ENCODE measurements around the gene SLCO1B1. TPM values are rescaled to one million over a fixed set of nuclear protein-coding genes. Genes with fewer than 3 reads are reported as not detected.

SLCO1B1 gene
- polyA plus RNA-seq, 1 of the 3 experiments (the other 2 are of a cell fraction) = not detected

GRCh38 chr12:21219206-21219605, 88.2 kb downstream of the SLCO1B1 start:
- 2% methylated on average over 2 of the region's 2 CpGs for WGBS (ENCODE audit: low lambda C conversion rate)
- no peaks in the 10 kb centered on the region for H3F3A ChIP-seq (replicated peaks; ENCODE audit: insufficient read depth)

GRCh38 chr12:21220266-21220665, 89.3 kb downstream of the SLCO1B1 start:
- no peak overlapping the region for H3K27ac ChIP-seq (ENCODE audit: low read depth in 2 of 2, low read length in 1 of 2)
- no peaks in the 10 kb centered on the region for H4K20me1 ChIP-seq (ENCODE audit: insufficient read depth)
- H3F3A ChIP-seq (replicated peaks; ENCODE audit: insufficient read depth) = no peaks in the 10 kb centered on the region
- ChIA-PET CTCF (no interaction called here), POLR2A (no interaction called here)
- H3K9me2 ChIP-seq = no peaks in the 10 kb centered on the region
- no peaks in the 10 kb centered on the region for H3K36me3 ChIP-seq (replicated peaks in 1 of 2; ENCODE audit: control insufficient read depth in 1 of 2, insufficient read depth in 2 of 2, low read length in 1 of 2)
- no peaks in the 10 kb centered on the region for H3K79me2 ChIP-seq (ENCODE audit: insufficient read depth)
- H3K4me1 ChIP-seq (ENCODE audit: control insufficient read depth in 1 of 2, insufficient read depth in 2 of 2, low read depth in 1 of 2, low read length in 1 of 2) = no peaks in the 10 kb centered on the region
- no peak for DNase-seq
- no peaks in the 10 kb centered on the region for H3K27me3 ChIP-seq (ENCODE audit: insufficient read depth)
- TF ChIP-seq SMC3 (IDR thresholded peaks at IDR 0.05; ENCODE audit: low read depth, low read length) (no peak), TEAD4 (IDR thresholded peaks at IDR 0.05; ENCODE audit: borderline replicate concordance, insufficient read depth) (no peak), FOSL2 (IDR thresholded peaks at IDR 0.05; ENCODE audit: borderline replicate concordance, low read depth) (no peak), MEF2A (IDR thresholded peaks at IDR 0.05; ENCODE audit: borderline replicate concordance, low read depth) (no peak), MXI1 (IDR thresholded peaks at IDR 0.05; ENCODE audit: low read depth, low read length) (no peak), RCOR1 (IDR thresholded peaks at IDR 0.05; ENCODE audit: low read length) (no peak), RFX5 (IDR thresholded peaks at IDR 0.05; ENCODE audit: low read length) (no peak)
- TF ChIP-seq, protein P1, sequence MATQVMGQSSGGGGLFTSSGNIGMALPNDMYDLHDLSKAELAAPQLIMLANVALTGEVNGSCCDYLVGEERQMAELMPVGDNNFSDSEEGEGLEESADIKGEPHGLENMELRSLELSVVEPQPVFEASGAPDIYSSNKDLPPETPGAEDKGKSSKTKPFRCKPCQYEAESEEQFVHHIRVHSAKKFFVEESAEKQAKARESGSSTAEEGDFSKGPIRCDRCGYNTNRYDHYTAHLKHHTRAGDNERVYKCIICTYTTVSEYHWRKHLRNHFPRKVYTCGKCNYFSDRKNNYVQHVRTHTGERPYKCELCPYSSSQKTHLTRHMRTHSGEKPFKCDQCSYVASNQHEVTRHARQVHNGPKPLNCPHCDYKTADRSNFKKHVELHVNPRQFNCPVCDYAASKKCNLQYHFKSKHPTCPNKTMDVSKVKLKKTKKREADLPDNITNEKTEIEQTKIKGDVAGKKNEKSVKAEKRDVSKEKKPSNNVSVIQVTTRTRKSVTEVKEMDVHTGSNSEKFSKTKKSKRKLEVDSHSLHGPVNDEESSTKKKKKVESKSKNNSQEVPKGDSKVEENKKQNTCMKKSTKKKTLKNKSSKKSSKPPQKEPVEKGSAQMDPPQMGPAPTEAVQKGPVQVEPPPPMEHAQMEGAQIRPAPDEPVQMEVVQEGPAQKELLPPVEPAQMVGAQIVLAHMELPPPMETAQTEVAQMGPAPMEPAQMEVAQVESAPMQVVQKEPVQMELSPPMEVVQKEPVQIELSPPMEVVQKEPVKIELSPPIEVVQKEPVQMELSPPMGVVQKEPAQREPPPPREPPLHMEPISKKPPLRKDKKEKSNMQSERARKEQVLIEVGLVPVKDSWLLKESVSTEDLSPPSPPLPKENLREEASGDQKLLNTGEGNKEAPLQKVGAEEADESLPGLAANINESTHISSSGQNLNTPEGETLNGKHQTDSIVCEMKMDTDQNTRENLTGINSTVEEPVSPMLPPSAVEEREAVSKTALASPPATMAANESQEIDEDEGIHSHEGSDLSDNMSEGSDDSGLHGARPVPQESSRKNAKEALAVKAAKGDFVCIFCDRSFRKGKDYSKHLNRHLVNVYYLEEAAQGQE (IDR thresholded peaks at IDR 0.05; ENCODE audit: low read depth, low read length) = no peak
- no peak overlapping the region for H3K4me2 ChIP-seq
- WGBS (ENCODE audit: low lambda C conversion rate) = 24% methylated on average over 3 of the region's 3 CpGs
- no peaks in the 10 kb centered on the region for H3K9me3 ChIP-seq
- no peak overlapping the region for H3K9ac ChIP-seq
- H3K4me3 ChIP-seq (ENCODE audit: low read depth in 2 of 2, low read length in 1 of 2) = no peak overlapping the region
- no peak overlapping the region for H2AFZ ChIP-seq (ENCODE audit: low read depth)

More at GRCh38 chr12:21219206-21219605, 88.2 kb downstream of the SLCO1B1 start:
- Histone ChIP-seq H3K36me3 (replicated peaks in 1 of 2; ENCODE audit: control insufficient read depth in 1 of 2, insufficient read depth in 2 of 2, low read length in 1 of 2) (no peaks in the 10 kb centered on the region), H3K79me2 (ENCODE audit: insufficient read depth) (no peaks in the 10 kb centered on the region), H3K9ac (no peak overlapping the region), H3K4me2 (no peak overlapping the region), H3K27me3 (ENCODE audit: insufficient read depth) (no peaks in the 10 kb centered on the region), H3K9me2 (no peaks in the 10 kb centered on the region), H3K4me1 (ENCODE audit: control insufficient read depth in 1 of 2, insufficient read depth in 2 of 2, low read depth in 1 of 2, low read length in 1 of 2) (no peaks in the 10 kb centered on the region), H3K9me3 (no peaks in the 10 kb centered on the region), H2AFZ (ENCODE audit: low read depth) (no peak overlapping the region), H3K27ac (ENCODE audit: low read depth in 2 of 2, low read length in 1 of 2) (no peak overlapping the region), H3K4me3 (ENCODE audit: low read depth in 2 of 2, low read length in 1 of 2) (no peak overlapping the region), H4K20me1 (ENCODE audit: insufficient read depth) (no peaks in the 10 kb centered on the region)
- POLR2A ChIA-PET = no interaction called here
- CTCF ChIA-PET = interaction anchor here (1.0 kb wide), 1 partner anchor 461 kb away, joined by 3 read pairs; no protein-coding TSS in a partner anchor
- TF ChIP-seq RFX5 (IDR thresholded peaks at IDR 0.05; ENCODE audit: low read length) (no peak), GABPA (IDR thresholded peaks at IDR 0.05; ENCODE audit: low read depth) (no peak), POLR2AphosphoS5 (IDR thresholded peaks at IDR 0.05; ENCODE audit: low read depth, low read length) (no peak), SIN3A (IDR thresholded peaks at IDR 0.05; ENCODE audit: borderline replicate concordance, low read depth, low read length) (no peak), TCF12 (IDR thresholded peaks at IDR 0.05) (no peak), USF1 (IDR thresholded peaks at IDR 0.05; ENCODE audit: borderline replicate concordance, low read depth) (no peak)
- TF ChIP-seq, protein P2, sequence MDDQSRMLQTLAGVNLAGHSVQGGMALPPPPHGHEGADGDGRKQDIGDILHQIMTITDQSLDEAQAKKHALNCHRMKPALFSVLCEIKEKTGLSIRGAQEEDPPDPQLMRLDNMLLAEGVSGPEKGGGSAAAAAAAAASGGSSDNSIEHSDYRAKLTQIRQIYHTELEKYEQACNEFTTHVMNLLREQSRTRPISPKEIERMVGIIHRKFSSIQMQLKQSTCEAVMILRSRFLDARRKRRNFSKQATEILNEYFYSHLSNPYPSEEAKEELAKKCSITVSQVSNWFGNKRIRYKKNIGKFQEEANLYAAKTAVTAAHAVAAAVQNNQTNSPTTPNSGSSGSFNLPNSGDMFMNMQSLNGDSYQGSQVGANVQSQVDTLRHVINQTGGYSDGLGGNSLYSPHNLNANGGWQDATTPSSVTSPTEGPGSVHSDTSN (IDR thresholded peaks at IDR 0.05) = no peak
- DNase-seq = no peak

All from SK-N-SH (cell line).